GM23248 (cell line): ENCODE measurements around the gene TRIM3. TPM values are rescaled to one million over a fixed set of nuclear protein-coding genes. Genes with fewer than 3 reads are reported as not detected.
A peak's percentile ranks its signal among the peaks of the same experiment; 100 is the strongest.

Source experiments
- DNase-seq: peaks from one replicate; pipeline ENCODE4 v3.0.0-alpha.2; 2015
- H2AFZ ChIP-seq: fragments of 200-600 bp; sonication (generic); 2 replicates; pipeline ENCODE4 v1.6.1; 2016; ENCODE audit warnings: antibody characterized with exemption
- H3F3A ChIP-seq: fragments of 200-600 bp; sonication (generic); 2 replicates; pipeline ENCODE4 v1.6.1; 2016; ENCODE audit warnings: mild to moderate bottlenecking, antibody characterized with exemption, mixed run types; ENCODE audit not compliant: insufficient read depth
- H3K27ac ChIP-seq: fragments of 200-600 bp; sonication (generic); 2 replicates; pipeline ENCODE4 v1.5.1; 2016; ENCODE audit warnings: mild to moderate bottlenecking
- H3K27me3 ChIP-seq: fragments of 200-600 bp; sonication (generic); replicated peaks from 2 replicates; pipeline ENCODE4 v1.6.1; 2016; ENCODE audit warnings: mild to moderate bottlenecking; ENCODE audit not compliant: insufficient read depth
- H3K36me3 ChIP-seq: fragments of 200-600 bp; sonication (generic); 2 replicates; pipeline ENCODE4 v1.6.1; 2016; ENCODE audit warnings: low read depth, mild to moderate bottlenecking
- H3K4me1 ChIP-seq: fragments of 200-600 bp; sonication (generic); 2 replicates; pipeline ENCODE4 v1.6.1; 2016; ENCODE audit warnings: mild to moderate bottlenecking; ENCODE audit not compliant: insufficient read depth
- H3K4me2 ChIP-seq: fragments of 200-600 bp; sonication (generic); one replicate; pipeline ENCODE4 v1.6.1; 2016; ENCODE audit warnings: mild to moderate bottlenecking; ENCODE audit not compliant: unreplicated experiment
- H3K4me3 ChIP-seq: fragments of 200-600 bp; sonication (generic); 2 replicates; pipeline ENCODE4 v1.5.1; 2016; ENCODE audit warnings: mild to moderate bottlenecking
- H3K79me2 ChIP-seq: fragments of 200-600 bp; sonication (generic); 2 replicates; pipeline ENCODE4 v1.6.1; 2016; ENCODE audit warnings: mild to moderate bottlenecking; ENCODE audit not compliant: insufficient read depth
- H3K9ac ChIP-seq: fragments of 200-600 bp; sonication (generic); 2 replicates; pipeline ENCODE4 v1.6.1; 2016; ENCODE audit warnings: mild to moderate bottlenecking
- H3K9me2 ChIP-seq: fragments of 200-600 bp; sonication (generic); 2 replicates; pipeline ENCODE4 v1.6.1; 2016; ENCODE audit warnings: mixed run types, mild to moderate bottlenecking, moderate library complexity; ENCODE audit not compliant: insufficient read depth
- H3K9me3 ChIP-seq: fragments of 200-600 bp; sonication (generic); one replicate; pipeline ENCODE4 v1.6.1; 2017; ENCODE audit warnings: low read depth
- H4K20me1 ChIP-seq: fragments of 200-600 bp; sonication (generic); 2 replicates; pipeline ENCODE4 v1.6.0; 2016; ENCODE audit not compliant: insufficient read depth
- EZH2 ChIP-seq: fragments of 200-600 bp; sonication (generic); IDR thresholded peaks from 2 replicates; pipeline ENCODE4 v1.6.1; 2018; ENCODE audit warnings: antibody characterized with exemption, mild to moderate bottlenecking; ENCODE audit not compliant: insufficient read depth, poor library complexity, severe bottlenecking
- EZH2phosphoT487 ChIP-seq: fragments of 200-600 bp; sonication (generic); IDR thresholded peaks from 2 replicates; pipeline ENCODE4 v1.6.1; 2018; ENCODE audit warnings: antibody characterized with exemption, moderate library complexity, mild to moderate bottlenecking, low read depth; ENCODE audit not compliant: insufficient read depth
- WGBS, 2 experiments: methylation state at CpG; one replicate each; pipeline ENCODE4 v1.1.6; 2015 to 2017; ENCODE audit warnings: low lambda C conversion rate in 2 of 2, low coverage in 1 of 2; ENCODE audit errors: missing lambda C conversion rate in 2 of 2; 5-methylcytosine and 5-hydroxymethylcytosine counted together
- in situ Hi-C: fragments of 300-500 bp; cut with MboI; formaldehyde crosslinking; loops from 2 replicates; pipeline ENCODE4 v1.15.0; 2020
- polyA plus RNA-seq: library from polyadenylated mRNA; unstranded; fragments of >200 nt; fragmentation: Nextera tagmentation; extraction: Ambion mirVana; gene quantifications from 2 replicates; pipeline ENCODE4 v1.2.1, GENCODE V29; 2016
- total RNA-seq: library from RNA; depleted of rRNA; stranded (reverse); fragments of >200 nt; shearing (Covaris generic); gene quantifications from 2 replicates; pipeline ENCODE4 v1.2.3, GENCODE V29; 2014

Gene TRIM3
- total and polyA plus RNA-seq, 2 experiments from 2014 or later = 15.2 to 29.9 TPM

GRCh38 chr11:6406370-6406769, 67.4 kb downstream of the TRIM3 start:
- 2 to 6% methylated on average over 2 of the region's 2 CpGs for WGBS, 2 experiments
- TF ChIP-seq EZH2 (no peak), EZH2phosphoT487 (no peak)
- no peak overlapping the region for H3K9ac ChIP-seq
- H3K9me3 ChIP-seq = no peaks in the 10 kb centered on the region
- in situ Hi-C loops = no loop called here
- no peak overlapping the region for H3K4me2 ChIP-seq
- no peak overlapping the region for H3K27ac ChIP-seq
- H3K79me2 ChIP-seq = no peaks in the 10 kb centered on the region
- H4K20me1 ChIP-seq = no peaks in the 10 kb centered on the region
- DNase-seq = no peak
- no peaks in the 10 kb centered on the region for H3K36me3 ChIP-seq
- no peaks in the 10 kb centered on the region for H3K9me2 ChIP-seq
- no peaks in the 10 kb centered on the region for H3K4me1 ChIP-seq
- no peaks in the 10 kb centered on the region for H3F3A ChIP-seq
- no peaks in the 10 kb centered on the region for H3K27me3 ChIP-seq
- H2AFZ ChIP-seq = no peak overlapping the region
- H3K4me3 ChIP-seq = no peak overlapping the region

- H3K9me2 ChIP-seq = no peaks in the 10 kb centered on the region
- no peak overlapping the region for H3K27ac ChIP-seq
- no peaks in the 10 kb centered on the region for H3K27me3 ChIP-seq
- 84 to 95% methylated on average over 6 of the region's 6 CpGs for WGBS, 2 experiments
- H3K4me1 ChIP-seq = no peaks in the 10 kb centered on the region
- TF ChIP-seq EZH2 (no peak), EZH2phosphoT487 (no peak)
- no peaks in the 10 kb centered on the region for H3K36me3 ChIP-seq
- no peaks in the 10 kb centered on the region for H3K79me2 ChIP-seq
- H2AFZ ChIP-seq = no peak overlapping the region
- no peaks in the 10 kb centered on the region for H3F3A ChIP-seq
- H3K4me2 ChIP-seq = no peak overlapping the region
- in situ Hi-C loops = no loop called here
- no peak overlapping the region for H3K9ac ChIP-seq
- H3K9me3 ChIP-seq = no peaks in the 10 kb centered on the region
- no peak overlapping the region for H3K4me3 ChIP-seq
- DNase-seq = no peak
- no peaks in the 10 kb centered on the region for H4K20me1 ChIP-seq
These were observed 67.9 kb downstream of the TRIM3 start for GRCh38 chr11:6405846-6406245.

- H3K9ac ChIP-seq = no peak overlapping the region
These were observed 68.6 kb downstream of the TRIM3 start for GRCh38 chr11:6405052-6405667.

GRCh38 chr11:6404342-6405051, 69.2 kb downstream of the TRIM3 start:
- no peaks in the 10 kb centered on the region for H3K9me2 ChIP-seq
- no peak overlapping the region for H3K4me3 ChIP-seq
- DNase-seq = peak; percentile 59
- no peaks in the 10 kb centered on the region for H3K79me2 ChIP-seq
- H4K20me1 ChIP-seq = no peaks in the 10 kb centered on the region
- H3K27me3 ChIP-seq = no peaks in the 10 kb centered on the region
- no peak overlapping the region for H3K9ac ChIP-seq
- H3K9me3 ChIP-seq = no peaks in the 10 kb centered on the region
- WGBS, 2 experiments = 44 to 60% methylated on average over 15 to 16 of the region's 16 CpGs
- no peaks in the 10 kb centered on the region for H3K36me3 ChIP-seq
- H3K4me1 ChIP-seq = no peaks in the 10 kb centered on the region
- H2AFZ ChIP-seq = no peak overlapping the region
- H3K27ac ChIP-seq = no peak overlapping the region
- in situ Hi-C loops = no loop called here
- H3K4me2 ChIP-seq = no peak overlapping the region
- no peak for TF ChIP-seq EZH2phosphoT487
- no peaks in the 10 kb centered on the region for H3F3A ChIP-seq

More at GRCh38 chr11:6405052-6405667, 68.6 kb downstream of the TRIM3 start:
- Histone ChIP-seq H3K9me2 (no peaks in the 10 kb centered on the region), H3K27ac (no peak overlapping the region), H3K27me3 (no peaks in the 10 kb centered on the region), H3K79me2 (no peaks in the 10 kb centered on the region), H3K36me3 (no peaks in the 10 kb centered on the region), H4K20me1 (no peaks in the 10 kb centered on the region), H2AFZ (no peak overlapping the region), H3K4me3 (no peak overlapping the region), H3K4me2 (no peak overlapping the region), H3K9me3 (no peaks in the 10 kb centered on the region), H3K4me1 (no peaks in the 10 kb centered on the region), H3F3A (no peaks in the 10 kb centered on the region)
- DNase-seq = no peak
- TF ChIP-seq EZH2 (no peak), EZH2phosphoT487 (no peak)
- in situ Hi-C loops = no loop called here
- WGBS, 2 experiments = 79 to 85% methylated on average over 12 to 13 of the region's 13 CpGs
